ENCODE data around the gene PHYKPL.

Gene PHYKPL

GRCh38 chr5:178279723-178280438 lies 47.3 kb upstream of the PHYKPL start:
- no peak overlapping the region for H3K4me2 ChIP-seq
- H3K4me1 ChIP-seq (ENCODE audit: low read depth, poor library complexity, severe bottlenecking): no peaks in the 10 kb centered on the region
- no peak overlapping the region for H3K9ac ChIP-seq
- TF ChIP-seq CTCF (conservative IDR thresholded peaks at IDR 0.05; ENCODE audit: low read depth, low read length): peak; percentile 37
- no peaks in the 10 kb centered on the region for H4K20me1 ChIP-seq (ENCODE audit: insufficient read depth)
- no peak overlapping the region for H3K4me3 ChIP-seq (IDR thresholded peaks at IDR 0.05; ENCODE audit: insufficient read depth, low read depth, low read length)
- H2AFZ ChIP-seq (ENCODE audit: low read depth): no peak overlapping the region
- peaks cover 6% of the 10 kb centered on the region; the same call in 1 of the 2 replicates for H3K27me3 ChIP-seq (ENCODE audit: insufficient read depth, low read depth)
- no peak overlapping the region for H3K27ac ChIP-seq
- H3K79me2 ChIP-seq (ENCODE audit: insufficient read depth, low read depth): no peaks in the 10 kb centered on the region
- no peaks in the 10 kb centered on the region for H3K36me3 ChIP-seq (ENCODE audit: insufficient read depth)

- TF ChIP-seq CTCF (conservative IDR thresholded peaks at IDR 0.05; ENCODE audit: low read depth, low read length): no peak
Observed at GRCh38 chr5:178279026-178279722, 46.6 kb upstream of the PHYKPL start.

DNA sequence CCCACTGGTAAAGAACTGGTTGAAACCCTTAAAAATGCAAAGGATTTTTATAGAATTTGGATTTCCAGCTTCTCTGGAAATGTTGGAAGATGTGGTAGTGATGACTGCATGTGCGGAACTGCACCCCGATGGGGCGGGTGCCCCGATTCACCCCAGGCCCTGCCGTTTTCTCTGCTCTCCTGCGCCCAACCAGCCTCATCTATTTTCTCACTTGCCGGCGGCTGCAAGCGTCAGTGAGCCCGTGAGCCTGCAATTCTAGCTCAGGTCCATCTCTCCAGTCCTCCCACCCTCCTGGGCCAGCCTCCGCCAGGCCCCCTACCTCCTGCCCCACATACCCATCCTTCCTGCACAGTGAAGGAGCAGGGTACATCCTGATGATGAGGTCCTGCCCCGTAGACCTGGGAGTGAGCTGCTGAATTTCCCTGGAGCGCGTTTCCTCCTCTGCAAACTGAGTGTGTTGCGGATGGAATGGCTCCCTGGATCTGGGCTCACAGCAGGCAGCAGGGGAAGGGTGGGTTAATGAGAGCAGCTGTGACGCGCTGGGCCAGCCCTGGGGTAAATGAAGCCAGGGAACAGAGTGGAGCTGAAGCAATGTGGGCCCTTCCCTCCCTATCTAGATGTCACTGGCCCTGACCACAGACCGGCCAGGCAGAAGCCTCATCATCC lies 45.9 kb upstream of the PHYKPL start:
- Histone ChIP-seq H2AFZ (ENCODE audit: low read depth) (no peak overlapping the region), H4K20me1 (ENCODE audit: insufficient read depth) (no peaks in the 10 kb centered on the region), H3K9ac (no peak overlapping the region), H3K79me2 (ENCODE audit: insufficient read depth, low read depth) (no peaks in the 10 kb centered on the region), H3K27ac (no peak overlapping the region), H3K4me2 (no peak overlapping the region), H3K4me3 (IDR thresholded peaks at IDR 0.05; ENCODE audit: insufficient read depth, low read depth, low read length) (no peak overlapping the region), H3K27me3 (ENCODE audit: insufficient read depth, low read depth) (peaks cover 3% of the 10 kb centered on the region; the same call in 1 of the 2 replicates), H3K4me1 (ENCODE audit: low read depth, poor library complexity, severe bottlenecking) (no peaks in the 10 kb centered on the region), H3K36me3 (ENCODE audit: insufficient read depth) (no peaks in the 10 kb centered on the region)
- no peak for TF ChIP-seq CTCF (conservative IDR thresholded peaks at IDR 0.05; ENCODE audit: low read depth, low read length)

More at GRCh38 chr5:178279026-178279722, 46.6 kb upstream of the PHYKPL start:
- Histone ChIP-seq H3K27me3 (ENCODE audit: insufficient read depth, low read depth) (peaks cover 3% of the 10 kb centered on the region; the same call in 1 of the 2 replicates), H3K79me2 (ENCODE audit: insufficient read depth, low read depth) (no peaks in the 10 kb centered on the region), H3K4me3 (IDR thresholded peaks at IDR 0.05; ENCODE audit: insufficient read depth, low read depth, low read length) (no peak overlapping the region), H3K9ac (no peak overlapping the region), H3K27ac (no peak overlapping the region), H3K36me3 (ENCODE audit: insufficient read depth) (no peaks in the 10 kb centered on the region), H2AFZ (ENCODE audit: low read depth) (no peak overlapping the region), H3K4me1 (ENCODE audit: low read depth, poor library complexity, severe bottlenecking) (no peaks in the 10 kb centered on the region), H3K4me2 (no peak overlapping the region), H4K20me1 (ENCODE audit: insufficient read depth) (no peaks in the 10 kb centered on the region)

DNA sequence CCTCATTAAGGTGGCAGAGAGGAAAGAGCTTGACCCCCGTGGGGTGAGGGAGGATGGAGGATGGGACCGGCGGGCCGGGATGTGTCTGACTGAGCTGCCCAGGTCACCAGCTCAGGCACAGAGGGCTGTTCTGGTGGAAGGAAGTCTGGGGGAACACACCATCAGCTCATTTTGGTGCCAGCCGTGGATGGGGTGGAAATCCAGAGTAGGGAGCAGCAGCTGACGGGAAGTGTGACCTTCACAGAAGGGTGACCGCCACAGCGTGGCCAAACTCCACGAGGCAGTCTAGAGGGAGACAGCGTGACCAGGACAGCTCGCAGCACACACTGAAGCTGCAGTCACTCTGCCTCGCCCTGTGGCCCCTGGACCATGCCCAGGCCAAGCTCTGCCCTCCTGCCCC lies 45.3 kb upstream of the PHYKPL start:
- no peak overlapping the region for H3K4me3 ChIP-seq (IDR thresholded peaks at IDR 0.05; ENCODE audit: insufficient read depth, low read depth, low read length)
- H3K27me3 ChIP-seq (ENCODE audit: insufficient read depth, low read depth): peaks cover 3% of the 10 kb centered on the region; the same call in 1 of the 2 replicates
- no peak overlapping the region for H2AFZ ChIP-seq (ENCODE audit: low read depth)
- H3K4me1 ChIP-seq (ENCODE audit: low read depth, poor library complexity, severe bottlenecking): no peaks in the 10 kb centered on the region
- no peak overlapping the region for H3K4me2 ChIP-seq
- H3K9ac ChIP-seq: no peak overlapping the region
- H3K27ac ChIP-seq: no peak overlapping the region
- TF ChIP-seq CTCF (conservative IDR thresholded peaks at IDR 0.05; ENCODE audit: low read depth, low read length): no peak
- H4K20me1 ChIP-seq (ENCODE audit: insufficient read depth): no peaks in the 10 kb centered on the region
- no peaks in the 10 kb centered on the region for H3K36me3 ChIP-seq (ENCODE audit: insufficient read depth)
- no peaks in the 10 kb centered on the region for H3K79me2 ChIP-seq (ENCODE audit: insufficient read depth, low read depth)

Data from KMS-11 (cell line).